ENCODE results near the gene HPGD.
A peak's percentile ranks its signal among the peaks of the same experiment; 100 is the strongest.

HPGD gene

DNA sequence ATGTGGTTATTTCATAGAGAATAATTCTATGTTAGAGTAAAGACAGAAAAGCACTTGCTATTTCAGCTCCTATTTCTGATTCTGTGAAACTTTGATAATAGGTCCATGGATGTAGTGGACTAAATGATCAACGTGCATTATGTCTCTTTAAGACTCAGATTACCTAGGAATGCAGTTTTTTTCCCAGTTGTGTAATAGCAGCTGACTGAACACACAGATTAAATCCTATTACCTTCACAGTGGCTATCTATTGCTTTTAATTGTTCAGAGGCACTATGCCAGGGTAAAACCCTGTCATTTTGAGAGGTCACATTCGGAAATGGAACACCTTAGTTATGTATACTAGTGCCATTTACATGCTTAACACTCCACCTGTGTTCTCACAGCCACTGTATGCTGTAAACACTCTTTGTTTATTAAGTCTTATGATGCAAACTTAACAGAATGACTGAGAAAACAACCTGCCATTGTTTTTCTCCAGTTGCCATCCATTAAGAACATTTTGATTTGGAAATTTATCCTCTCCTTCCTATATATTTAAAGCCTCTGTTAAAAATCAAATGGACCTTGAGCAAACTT, 70.5 kb downstream of the HPGD start:
- H3K27ac ChIP-seq (ENCODE audit: low read depth in 2 of 2, low read length in 2 of 2), result no peak overlapping the region
- no peaks in the 10 kb centered on the region for H3K27me3 ChIP-seq (ENCODE audit: control insufficient read depth in 2 of 2, insufficient read depth in 2 of 2, low read length in 2 of 2)
- H3K36me3 ChIP-seq (ENCODE audit: control insufficient read depth in 2 of 2, insufficient read depth in 2 of 2, low read length in 2 of 2), result no peaks in the 10 kb centered on the region
- peaks cover 3 to 33% of the 10 kb centered on the region in 2 donors for H3K4me1 ChIP-seq (ENCODE audit: control insufficient read depth in 2 of 2, insufficient read depth in 2 of 2, low read length in 2 of 2)
- no peak overlapping the region for H3K4me3 ChIP-seq (ENCODE audit: low read length in 2 of 2)
- H3K9me3 ChIP-seq (ENCODE audit: control insufficient read depth in 2 of 2, low read length in 2 of 2), result no peaks in the 10 kb centered on the region
- H3K9ac ChIP-seq (ENCODE audit: low read depth in 1 of 2, low read length in 2 of 2), result no peak overlapping the region

DNA sequence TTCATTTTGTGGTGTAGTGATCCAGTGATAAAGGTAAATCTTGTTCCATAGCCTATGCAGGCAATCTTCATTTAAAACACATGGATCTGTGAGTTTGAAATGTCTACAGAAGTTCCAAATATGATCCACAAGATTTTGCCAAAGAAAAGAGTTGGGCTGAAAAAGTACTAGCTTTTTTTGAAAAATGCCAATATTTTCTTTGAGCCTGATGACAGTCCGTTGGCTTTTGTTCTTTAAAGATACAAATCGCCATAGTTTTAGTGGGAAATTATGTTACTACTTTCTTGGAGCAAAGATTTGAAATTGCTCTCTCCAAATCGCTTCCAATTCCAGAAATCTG, 71.5 kb downstream of the HPGD start:
- no peaks in the 10 kb centered on the region for H3K9me3 ChIP-seq (ENCODE audit: control insufficient read depth in 2 of 2, low read length in 2 of 2)
- H3K27ac ChIP-seq (ENCODE audit: low read depth in 2 of 2, low read length in 2 of 2), result no peak overlapping the region
- H3K9ac ChIP-seq (ENCODE audit: low read depth in 1 of 2, low read length in 2 of 2), result no peak overlapping the region
- H3K27me3 ChIP-seq (ENCODE audit: control insufficient read depth in 2 of 2, insufficient read depth in 2 of 2, low read length in 2 of 2), result no peaks in the 10 kb centered on the region
- H3K4me3 ChIP-seq (ENCODE audit: low read length in 2 of 2), result no peak overlapping the region
- peaks cover 3 to 33% of the 10 kb centered on the region in 2 donors for H3K4me1 ChIP-seq (ENCODE audit: control insufficient read depth in 2 of 2, insufficient read depth in 2 of 2, low read length in 2 of 2)
- H3K36me3 ChIP-seq (ENCODE audit: control insufficient read depth in 2 of 2, insufficient read depth in 2 of 2, low read length in 2 of 2), result no peaks in the 10 kb centered on the region

DNA sequence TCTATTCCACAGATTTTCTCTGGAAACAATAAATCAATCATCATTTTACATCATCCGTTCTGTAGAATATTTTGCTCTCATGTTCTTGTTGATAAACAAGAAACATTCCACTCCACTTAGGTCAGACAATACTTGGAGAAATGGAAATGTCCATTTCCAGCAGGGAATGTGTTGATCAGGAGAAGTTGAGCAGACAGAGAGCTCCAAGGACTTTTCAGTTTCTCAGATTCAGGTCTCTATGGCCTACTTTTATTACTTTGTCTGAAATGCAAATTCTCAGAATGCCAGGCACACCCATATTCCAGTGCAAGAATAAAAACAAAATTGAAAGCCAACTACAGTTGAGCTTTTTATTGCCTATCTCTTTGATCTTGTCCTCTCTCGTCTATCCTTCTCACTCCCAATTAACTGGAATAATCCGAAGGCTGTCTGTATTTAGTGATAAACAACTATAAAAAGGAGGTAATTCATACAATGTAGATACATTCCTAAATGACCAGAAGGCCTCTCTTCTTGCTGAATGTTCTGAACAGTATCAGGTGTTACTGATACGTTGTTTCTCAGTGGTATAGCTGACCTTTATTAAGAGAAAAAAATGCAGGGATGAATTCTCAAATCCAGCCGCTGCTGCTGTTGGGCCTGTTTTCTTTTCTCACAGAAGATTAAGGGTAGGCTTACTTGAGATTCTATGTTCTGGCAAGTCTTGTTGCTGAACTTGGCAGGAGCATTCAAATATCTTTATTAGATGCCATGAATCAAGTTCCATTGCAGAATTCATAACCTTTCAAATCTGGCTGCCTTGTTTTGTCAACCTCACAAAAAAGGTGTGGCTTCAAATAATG, 72.1 kb downstream of the HPGD start:
- peak overlapping the region in 1 of 2 donors; percentile 12 for H3K27ac ChIP-seq (ENCODE audit: low read depth in 2 of 2, low read length in 2 of 2)
- peaks cover 3 to 33% of the 10 kb centered on the region in 2 donors for H3K4me1 ChIP-seq (ENCODE audit: control insufficient read depth in 2 of 2, insufficient read depth in 2 of 2, low read length in 2 of 2)
- no peaks in the 10 kb centered on the region for H3K36me3 ChIP-seq (ENCODE audit: control insufficient read depth in 2 of 2, insufficient read depth in 2 of 2, low read length in 2 of 2)
- H3K9me3 ChIP-seq (ENCODE audit: control insufficient read depth in 2 of 2, low read length in 2 of 2), result no peaks in the 10 kb centered on the region
- no peak overlapping the region for H3K4me3 ChIP-seq (ENCODE audit: low read length in 2 of 2)
- H3K9ac ChIP-seq (ENCODE audit: low read depth in 1 of 2, low read length in 2 of 2), result no peak overlapping the region
- no peaks in the 10 kb centered on the region for H3K27me3 ChIP-seq (ENCODE audit: control insufficient read depth in 2 of 2, insufficient read depth in 2 of 2, low read length in 2 of 2)

DNA sequence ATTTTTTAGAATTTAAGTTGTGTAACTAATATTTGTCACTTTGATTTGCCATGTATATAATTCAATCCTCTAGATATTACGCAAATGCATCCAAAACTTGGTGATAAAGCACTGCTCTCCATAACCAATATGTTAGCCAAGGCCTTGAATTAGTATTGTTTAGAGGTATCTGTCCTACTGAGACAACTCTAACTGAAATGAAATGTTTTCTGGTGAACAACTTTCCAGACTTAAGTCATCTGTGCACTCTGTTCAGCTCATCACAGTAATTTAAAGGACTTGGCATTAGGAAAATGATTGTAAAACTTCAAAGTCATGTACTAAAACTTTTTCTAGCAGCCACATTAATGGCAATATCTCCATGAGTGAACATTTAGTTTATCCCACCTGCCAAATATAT, 73.1 kb downstream of the HPGD start:
- Histone ChIP-seq H3K4me1 (ENCODE audit: control insufficient read depth in 2 of 2, insufficient read depth in 2 of 2, low read length in 2 of 2) (peaks cover 3 to 32% of the 10 kb centered on the region in 2 donors), H3K27me3 (ENCODE audit: control insufficient read depth in 2 of 2, insufficient read depth in 2 of 2, low read length in 2 of 2) (no peaks in the 10 kb centered on the region), H3K27ac (ENCODE audit: low read depth in 2 of 2, low read length in 2 of 2) (no peak overlapping the region), H3K36me3 (ENCODE audit: control insufficient read depth in 2 of 2, insufficient read depth in 2 of 2, low read length in 2 of 2) (no peaks in the 10 kb centered on the region), H3K9ac (ENCODE audit: low read depth in 1 of 2, low read length in 2 of 2) (no peak overlapping the region), H3K4me3 (ENCODE audit: low read length in 2 of 2) (no peak overlapping the region), H3K9me3 (ENCODE audit: control insufficient read depth in 2 of 2, low read length in 2 of 2) (no peaks in the 10 kb centered on the region)

DNA sequence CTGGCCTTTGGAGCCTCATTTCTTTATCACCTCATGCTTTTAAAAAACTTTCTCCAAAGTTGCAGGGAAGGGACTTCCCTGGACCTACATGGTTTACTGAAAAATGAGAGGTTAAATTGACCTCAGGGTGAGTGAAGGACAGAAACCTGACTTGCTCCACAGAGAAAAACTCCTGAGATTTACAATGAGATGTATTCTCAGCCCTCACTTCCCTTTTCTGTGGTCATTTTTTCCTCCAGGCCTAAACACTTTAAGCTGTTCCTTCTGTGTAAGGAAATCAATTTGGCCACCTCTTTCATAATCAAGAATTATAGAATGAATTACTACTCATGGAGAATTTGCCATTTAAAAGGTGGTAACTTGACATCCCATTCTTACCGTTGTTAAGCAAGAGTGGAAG, 77.9 kb downstream of the HPGD start:
- no peak overlapping the region for H3K27ac ChIP-seq (ENCODE audit: low read depth in 2 of 2, low read length in 2 of 2)
- no peaks in the 10 kb centered on the region for H3K27me3 ChIP-seq (ENCODE audit: control insufficient read depth in 2 of 2, insufficient read depth in 2 of 2, low read length in 2 of 2)
- no peaks in the 10 kb centered on the region for H3K36me3 ChIP-seq (ENCODE audit: control insufficient read depth in 2 of 2, insufficient read depth in 2 of 2, low read length in 2 of 2)
- no peaks in the 10 kb centered on the region for H3K9me3 ChIP-seq (ENCODE audit: control insufficient read depth in 2 of 2, low read length in 2 of 2)
- peaks cover 0 to 4% of the 10 kb centered on the region in 2 donors for H3K4me1 ChIP-seq (ENCODE audit: control insufficient read depth in 2 of 2, insufficient read depth in 2 of 2, low read length in 2 of 2)
- H3K4me3 ChIP-seq (ENCODE audit: low read length in 2 of 2), result no peak overlapping the region
- H3K9ac ChIP-seq (ENCODE audit: low read depth in 1 of 2, low read length in 2 of 2), result no peak overlapping the region

All from mucosa of rectum (tissue), 2 donors.